ENCODE measurements around the gene ZNF862. TPM values are rescaled to one million over a fixed set of nuclear protein-coding genes. Genes with fewer than 3 reads are reported as not detected.
"Not testable (repeated sequence)": the region's sequence is repeated elsewhere in the genome, so short reads cannot be mapped to it uniquely, and the experiment has no call there.

The ZNF862 gene
- total RNA-seq, 1 donor from 2014 or later, result 10.1 TPM

GRCh38 chr7:149821191-149822148 lies 16.7 kb upstream of the ZNF862 start:
- intact Hi-C loops (cut with DNase I), result no loop called here
- DNase-seq (ENCODE audit: missing footprints), result peak; percentile 53
- no peak for ATAC-seq

DNA sequence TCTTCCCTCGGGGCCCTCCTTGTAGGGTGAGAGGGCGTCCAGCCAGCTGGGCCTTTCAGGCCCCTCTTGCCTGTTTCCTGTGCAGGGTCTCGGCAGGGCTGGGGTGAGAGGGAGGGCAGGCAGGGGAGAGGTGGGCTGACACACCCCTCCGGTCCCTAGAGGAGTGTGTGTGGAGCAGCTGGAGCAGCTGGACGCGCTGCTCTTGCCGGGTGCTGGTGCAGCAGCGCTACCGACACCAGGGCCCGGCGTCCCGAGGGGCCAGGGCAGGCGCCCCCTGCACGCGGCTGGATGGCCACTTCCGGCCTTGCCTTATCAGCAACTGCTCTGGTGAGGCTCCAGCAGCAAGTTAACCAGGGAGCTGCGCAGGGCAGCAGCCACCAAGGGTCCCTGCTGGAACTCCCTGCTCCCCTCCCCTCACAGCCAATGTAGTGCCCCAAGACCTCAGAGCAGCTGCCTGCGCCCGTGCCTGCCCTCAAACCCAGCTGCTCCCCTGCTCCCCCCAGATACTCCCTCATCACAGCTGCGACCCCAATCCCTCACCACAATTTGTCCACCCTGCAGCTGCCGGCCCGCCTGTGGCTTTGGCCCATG lies 15.7 kb upstream of the ZNF862 start:
- intact Hi-C loops (cut with DNase I), result no loop called here
- ATAC-seq (no peak), DNase-seq (ENCODE audit: missing footprints) (peak; percentile 39)

DNA sequence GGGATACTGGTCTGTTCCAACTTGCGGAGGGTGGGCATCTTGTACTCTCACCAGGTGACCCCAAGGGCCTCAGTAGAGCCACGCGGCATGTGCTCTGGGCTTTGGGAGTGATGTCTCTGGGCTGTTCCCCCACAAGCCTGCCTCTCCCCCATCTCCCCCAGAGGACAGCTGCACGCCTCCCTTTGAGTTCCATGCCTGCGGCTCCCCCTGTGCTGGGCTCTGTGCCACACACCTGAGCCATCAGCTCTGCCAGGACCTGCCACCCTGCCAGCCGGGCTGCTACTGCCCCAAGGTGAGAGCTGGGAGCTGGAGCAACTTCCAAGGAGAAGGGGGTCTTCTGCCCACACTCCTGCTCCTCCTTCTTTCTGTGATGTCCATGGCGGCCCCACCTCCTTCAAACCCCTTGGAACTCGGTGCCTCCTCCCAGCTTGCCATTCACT lies 15.0 kb upstream of the ZNF862 start:
- ATAC-seq, result no peak
- DNase-seq (ENCODE audit: missing footprints), result peak; percentile 60
- intact Hi-C loops (cut with DNase I), result no loop called here

DNA sequence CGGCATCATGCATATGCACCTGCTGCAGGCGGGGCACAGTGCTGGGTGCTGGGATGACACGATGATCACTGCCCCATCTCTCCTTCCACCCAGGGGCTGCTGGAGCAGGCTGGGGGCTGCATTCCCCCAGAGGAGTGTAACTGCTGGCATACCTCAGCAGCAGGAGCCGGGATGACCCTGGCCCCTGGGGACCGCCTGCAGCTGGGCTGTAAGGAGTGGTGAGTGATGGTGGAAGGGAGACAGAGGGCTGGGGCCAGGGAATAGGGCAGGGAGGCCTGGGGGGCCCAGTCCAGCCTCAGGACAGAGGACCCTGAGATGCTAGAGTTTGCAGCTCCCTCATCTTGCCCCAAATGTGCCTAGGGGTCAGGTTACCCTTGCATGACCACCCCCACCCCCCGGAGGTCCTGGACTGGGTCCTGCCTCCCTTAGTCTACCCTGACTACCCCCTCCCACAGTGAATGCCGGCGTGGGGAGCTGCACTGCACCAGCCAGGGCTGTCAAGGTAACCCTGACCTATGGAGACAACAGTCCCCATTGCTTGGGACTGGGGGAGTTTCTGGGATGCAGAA lies 14.5 kb upstream of the ZNF862 start:
- ATAC-seq (no peak), DNase-seq (ENCODE audit: missing footprints) (no peak)
- intact Hi-C loops (cut with DNase I), result no loop called here

DNA sequence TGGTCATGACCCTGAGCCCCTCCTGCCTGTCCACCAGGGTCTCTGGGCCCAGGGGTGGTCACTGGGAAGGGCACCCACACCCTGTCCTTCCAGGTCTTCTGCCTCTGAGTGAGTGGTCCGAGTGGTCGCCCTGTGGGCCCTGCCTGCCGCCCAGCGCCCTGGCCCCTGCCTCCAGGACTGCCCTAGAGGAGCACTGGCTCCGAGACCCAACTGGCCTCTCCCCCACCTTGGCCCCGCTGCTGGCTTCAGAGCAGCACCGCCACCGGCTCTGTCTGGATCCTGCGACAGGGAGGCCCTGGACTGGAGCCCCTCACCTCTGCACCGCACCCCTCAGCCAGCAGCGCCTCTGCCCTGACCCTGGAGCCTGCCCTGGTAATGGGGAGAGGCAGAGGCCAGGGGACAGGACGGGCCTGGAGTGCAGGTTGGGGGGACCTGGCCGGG lies 13.9 kb upstream of the ZNF862 start:
- intact Hi-C loops (cut with DNase I), result no loop called here
- DNase-seq (ENCODE audit: missing footprints) (no peak), ATAC-seq (no peak)

GRCh38 chr7:149824748-149825566 lies 13.2 kb upstream of the ZNF862 start:
- ATAC-seq, result no peak
- intact Hi-C loops (cut with DNase I), result no loop called here
- DNase-seq (ENCODE audit: missing footprints), result no peak

- no peak for ATAC-seq
- DNase-seq (ENCODE audit: missing footprints), result no peak
- intact Hi-C loops (cut with DNase I), result no loop called here
Observed at GRCh38 chr7:149825567-149826343, 12.4 kb upstream of the ZNF862 start.

DNA sequence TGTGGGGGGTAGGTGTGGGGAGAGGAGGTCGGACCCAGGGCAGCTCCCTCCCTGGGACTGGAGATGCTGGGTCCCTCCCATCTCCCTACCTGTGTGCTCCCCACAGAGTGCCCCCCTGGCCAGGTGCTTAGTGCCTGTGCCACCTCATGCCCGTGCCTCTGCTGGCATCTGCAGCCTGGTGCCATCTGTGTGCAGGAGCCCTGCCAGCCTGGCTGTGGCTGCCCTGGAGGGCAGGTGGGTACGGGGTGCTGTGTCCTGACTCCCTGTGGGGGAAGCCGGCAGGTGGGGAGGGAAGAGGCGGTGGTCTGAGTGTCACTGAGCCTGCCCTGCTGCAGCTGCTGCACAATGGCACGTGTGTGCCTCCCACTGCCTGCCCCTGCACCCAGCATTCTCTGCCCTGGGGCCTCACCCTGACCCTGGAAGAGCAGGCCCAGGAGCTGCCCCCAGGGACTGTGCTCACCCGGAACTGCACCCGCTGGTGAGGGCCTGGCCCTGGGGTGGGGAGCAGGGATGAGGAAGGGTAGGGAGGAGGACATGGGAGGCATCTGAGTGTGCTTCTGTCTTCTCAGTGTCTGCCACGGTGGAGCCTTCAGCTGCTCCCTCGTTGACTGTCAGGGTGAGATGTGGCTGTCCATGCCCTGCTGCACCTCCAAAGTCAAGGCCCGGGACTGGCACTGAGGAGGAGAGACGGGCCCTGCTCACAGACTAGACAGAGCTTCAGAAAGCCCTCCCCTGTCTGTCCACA lies 11.7 kb upstream of the ZNF862 start:
- intact Hi-C loops (cut with DNase I), result no loop called here
- no peak for ATAC-seq
- DNase-seq (ENCODE audit: missing footprints), result no peak

DNA sequence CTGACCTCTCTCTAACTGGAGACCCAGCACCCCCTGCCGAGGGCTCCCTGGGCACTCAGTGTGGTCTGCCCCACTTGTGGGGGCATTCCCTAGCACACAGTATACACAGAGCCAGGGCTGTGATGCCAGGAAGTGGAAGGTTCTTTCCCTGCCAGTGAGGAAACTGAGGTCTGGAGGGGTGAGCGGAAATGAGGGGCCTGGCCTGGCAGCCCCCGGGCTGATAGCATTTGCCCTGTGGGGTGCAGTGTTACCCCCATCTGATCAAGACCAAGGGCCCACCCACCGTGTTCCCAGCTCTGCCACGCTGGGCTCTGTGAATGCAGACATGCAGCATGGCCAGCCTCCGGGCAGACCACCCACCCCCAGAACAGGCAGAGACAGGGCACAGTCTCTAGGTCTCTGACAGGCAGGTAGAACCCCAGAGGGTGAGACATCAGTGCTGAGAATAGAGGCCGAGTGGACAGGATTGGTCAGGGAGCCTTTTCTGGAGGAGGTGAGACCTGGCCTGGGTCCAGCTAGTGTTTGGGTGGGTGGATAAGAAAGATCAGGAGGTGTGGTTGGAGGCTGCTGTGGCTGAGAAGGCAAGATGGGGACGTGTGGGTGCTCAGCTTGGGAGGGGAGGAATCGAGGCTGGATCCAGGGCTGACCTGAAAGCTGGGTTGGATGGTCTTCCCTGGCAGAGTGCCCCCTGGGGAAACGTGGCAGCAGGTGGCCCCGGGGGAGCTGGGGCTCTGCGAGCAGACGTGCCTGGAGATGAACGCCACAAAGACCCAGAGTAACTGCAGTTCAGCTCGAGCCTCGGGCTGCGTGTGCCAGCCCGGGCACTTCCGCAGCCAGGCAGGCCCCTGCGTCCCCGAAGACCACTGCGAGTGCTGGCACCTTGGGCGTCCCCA lies 10.8 kb upstream of the ZNF862 start:
- DNase-seq (ENCODE audit: missing footprints), result peak; percentile 61

DNA sequence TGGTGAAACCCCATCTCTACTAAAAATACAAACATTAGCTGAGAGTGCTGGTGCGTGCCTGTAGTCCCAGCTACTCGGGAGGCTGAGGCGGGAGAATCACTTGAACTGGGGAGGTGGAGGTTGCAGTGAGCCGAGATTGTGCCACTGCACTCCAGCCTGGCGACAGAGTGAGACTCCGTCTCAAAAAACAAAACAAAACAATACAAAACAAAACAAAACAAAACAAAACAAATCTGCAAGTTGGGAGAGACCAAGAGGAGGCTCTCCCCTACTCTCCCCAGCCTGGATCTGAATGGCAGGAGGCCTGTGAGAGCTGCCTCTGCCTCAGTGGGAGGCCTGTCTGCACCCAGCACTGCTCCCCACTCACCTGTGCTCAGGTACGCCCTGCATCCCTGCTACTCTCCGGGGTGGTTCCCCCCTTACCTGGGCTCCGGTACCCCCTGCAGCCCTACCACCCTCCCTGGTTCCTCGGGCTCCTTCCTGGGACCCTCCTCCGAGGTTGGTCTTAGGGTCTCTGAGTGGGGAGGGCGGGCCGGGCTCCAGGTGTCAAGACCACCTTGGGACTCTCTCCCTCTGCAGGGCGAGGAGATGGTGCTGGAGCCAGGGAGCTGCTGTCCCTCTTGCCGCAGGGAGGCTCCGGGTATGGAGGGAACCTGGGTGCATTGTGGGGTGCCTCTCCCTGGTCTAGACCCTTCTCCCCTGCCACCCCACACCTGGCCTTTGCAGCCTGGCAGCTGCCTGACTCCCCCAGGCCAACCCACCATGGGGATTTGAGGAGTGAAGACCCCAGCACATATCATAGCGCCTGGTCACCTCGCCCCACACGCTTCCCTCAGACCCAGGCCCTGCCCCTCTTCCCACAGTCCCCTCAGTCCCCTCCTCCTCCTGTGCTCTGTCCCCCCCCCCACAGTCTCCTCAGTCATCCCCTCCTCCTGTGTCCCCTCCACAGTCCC lies 9.5 kb upstream of the ZNF862 start:
- intact Hi-C loops (cut with DNase I), result no loop called here
- DNase-seq (ENCODE audit: missing footprints) (no peak), ATAC-seq (no peak)

More for the DNA sequence above, 10.8 kb upstream of the ZNF862 start:
- intact Hi-C loops (cut with DNase I), result no loop called here
- no peak for ATAC-seq

- DNase-seq (ENCODE audit: missing footprints); ATAC-seq; intact Hi-C loops (cut with DNase I): not testable (repeated sequence)
Observed at GRCh38 chr7:149830527-149830926, 7.6 kb upstream of the ZNF862 start.

- intact Hi-C loops (cut with DNase I), result no loop called here
- DNase-seq (ENCODE audit: missing footprints) (no peak), ATAC-seq (no peak)
Observed at GRCh38 chr7:149830997-149831740, 7.0 kb upstream of the ZNF862 start.

DNA sequence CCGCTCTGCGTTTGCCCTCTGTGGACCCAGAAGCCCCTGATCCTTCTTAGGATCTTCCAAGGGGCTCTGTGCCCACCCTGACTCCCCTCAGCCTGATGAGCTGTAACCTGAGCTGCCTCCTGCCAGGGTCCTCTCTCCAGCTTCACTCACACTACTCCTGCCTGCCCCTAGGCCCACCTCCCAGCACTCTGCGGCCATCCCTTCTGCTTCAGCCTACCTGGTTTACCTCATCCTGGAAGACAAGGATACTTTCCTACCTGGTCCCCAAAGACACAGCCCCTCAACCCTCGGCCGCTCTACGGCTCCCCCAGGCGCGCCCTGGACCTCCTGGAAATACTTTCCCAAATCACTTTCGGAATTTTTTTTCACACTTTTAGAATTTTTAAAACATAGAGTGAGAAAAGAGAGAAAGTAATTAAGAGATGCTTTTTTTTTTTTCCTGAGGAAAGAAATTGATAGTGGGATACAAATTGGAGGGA lies 6.4 kb upstream of the ZNF862 start:
- no peak for DNase-seq (ENCODE audit: missing footprints)
- intact Hi-C loops (cut with DNase I), result no loop called here
- ATAC-seq, result no peak

DNA sequence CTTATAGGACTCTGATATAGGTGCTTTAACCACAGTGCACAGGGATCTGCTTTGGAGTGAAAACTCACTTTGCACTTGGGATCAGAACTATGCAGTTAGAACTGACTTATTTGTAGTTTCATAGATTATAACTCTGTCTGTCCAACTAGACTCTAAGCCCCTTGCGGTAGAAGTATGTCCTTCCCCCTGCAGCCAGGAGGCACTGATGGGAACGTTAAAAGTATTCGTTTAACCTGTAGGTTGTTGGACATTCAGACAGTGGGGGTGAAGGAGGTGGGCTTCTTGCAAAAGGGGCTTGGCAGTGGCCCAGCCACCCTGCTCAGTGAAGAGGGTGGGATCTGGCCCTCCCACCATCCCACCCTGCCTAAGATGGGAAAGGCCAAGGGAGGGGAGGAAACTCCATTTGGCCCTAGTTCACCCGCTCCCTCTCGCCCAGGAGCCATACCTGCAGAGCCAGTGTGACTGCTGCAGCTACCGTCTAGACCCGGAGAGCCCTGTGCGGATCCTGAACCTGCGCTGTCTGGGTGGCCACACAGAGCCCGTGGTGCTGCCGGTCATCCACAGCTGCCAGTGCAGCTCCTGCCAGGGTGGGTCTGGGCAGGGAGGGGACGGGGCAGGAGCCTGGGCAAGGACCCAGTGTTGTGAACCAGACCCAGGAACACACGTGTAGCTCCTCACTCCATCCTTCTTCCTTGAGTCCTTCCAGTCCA lies 5.7 kb upstream of the ZNF862 start:
- DNase-seq (ENCODE audit: missing footprints) (no peak), ATAC-seq (no peak)
- intact Hi-C loops (cut with DNase I), result no loop called here

All from Right ventricle myocardium inferior (tissue), 1 donor.